ENCODE results near the gene MRPL43.

MRPL43 gene

DNA sequence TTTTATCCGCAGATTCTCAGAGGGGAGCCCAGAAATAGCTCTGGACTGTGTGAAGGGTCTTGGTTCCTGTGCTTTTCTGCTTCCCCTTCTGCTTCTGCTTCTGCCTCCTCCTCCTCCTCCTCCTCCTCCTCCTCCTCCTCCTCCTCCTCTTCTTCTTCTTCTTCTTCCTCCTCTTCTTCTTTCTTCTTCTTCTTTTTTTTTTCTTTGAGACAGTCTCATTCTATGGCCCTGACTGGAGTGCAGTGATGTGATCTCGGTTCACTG lies 32.1 kb upstream of the MRPL43 start:
- FAIRE-seq: no peak

DNA sequence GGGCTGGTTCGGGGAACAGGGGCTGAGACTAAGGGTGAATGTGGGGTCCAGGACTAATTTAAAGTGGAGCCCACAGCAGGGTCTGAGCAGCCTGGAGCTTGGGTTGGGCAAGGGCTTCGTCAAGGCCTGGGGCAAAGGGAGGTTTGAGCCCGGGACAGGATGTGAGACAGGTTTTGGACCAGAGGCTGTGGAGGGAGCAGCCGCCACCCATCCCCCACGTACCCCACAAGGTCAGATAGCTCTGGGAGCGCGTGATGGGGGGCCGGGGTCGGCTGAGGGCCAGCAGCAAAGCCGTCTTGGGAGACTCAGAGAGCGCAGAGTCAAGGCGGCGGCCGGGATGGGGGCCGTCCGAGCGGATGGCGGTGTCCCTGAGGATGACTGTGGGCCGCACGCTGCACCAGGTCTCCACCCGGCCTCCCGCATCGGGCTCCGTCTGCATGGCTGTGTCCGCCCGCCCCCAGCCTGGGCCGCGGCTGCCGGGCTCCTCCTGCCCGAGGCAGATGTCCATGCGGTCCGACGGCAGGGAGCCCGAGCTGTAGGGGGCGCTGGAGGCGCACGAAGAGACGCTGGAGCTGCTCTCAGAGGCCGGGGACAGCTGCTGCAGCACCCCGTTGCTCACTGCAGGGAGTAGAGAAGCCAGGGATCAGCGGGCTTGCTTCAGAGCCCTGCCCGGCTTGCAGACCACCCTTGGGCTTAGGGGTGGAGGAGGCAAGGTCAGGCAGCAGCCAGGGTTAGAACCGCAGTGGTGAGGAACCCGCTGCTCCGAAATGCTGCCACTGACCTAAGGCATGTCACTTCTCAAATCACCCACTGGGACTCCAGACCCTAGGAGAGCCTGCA lies 31.5 kb upstream of the MRPL43 start:
- no peak for FAIRE-seq

DNA sequence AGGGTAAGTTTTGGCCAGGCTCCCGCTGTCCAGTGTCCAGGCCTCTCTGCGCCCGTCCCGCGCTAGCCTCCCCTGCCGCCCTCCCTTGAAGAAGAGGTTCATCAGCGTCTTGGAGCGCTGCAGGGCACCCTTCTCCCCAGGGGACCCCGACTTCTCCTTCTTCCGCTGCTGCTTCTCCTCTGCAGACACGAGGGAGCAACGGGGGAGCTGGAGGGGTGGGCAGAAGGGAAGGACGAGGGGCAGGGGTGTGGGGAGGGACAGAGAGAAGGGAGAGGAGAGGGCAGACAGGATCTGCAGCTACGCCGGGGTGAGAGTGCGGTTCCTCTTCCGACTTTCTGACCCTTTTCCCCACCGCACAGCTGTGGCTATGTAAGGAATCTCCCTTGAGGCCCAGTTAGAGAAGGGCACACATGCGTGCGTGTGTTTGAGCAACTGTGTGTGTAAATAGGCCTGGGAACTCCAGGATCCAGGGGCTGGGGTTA lies 30.9 kb upstream of the MRPL43 start:
- FAIRE-seq: no peak

GRCh38 chr10:101016814-101017213 lies 29.5 kb upstream of the MRPL43 start:
- no peak for FAIRE-seq

GRCh38 chr10:101015582-101015973 lies 28.3 kb upstream of the MRPL43 start:
- FAIRE-seq: no peak

GRCh38 chr10:101014966-101015581 lies 27.8 kb upstream of the MRPL43 start:
- no peak for FAIRE-seq

GRCh38 chr10:101014230-101014884 lies 27.1 kb upstream of the MRPL43 start:
- FAIRE-seq: no peak

GRCh38 chr10:101013365-101013825 lies 26.1 kb upstream of the MRPL43 start:
- FAIRE-seq: no peak

GRCh38 chr10:101012525-101013364 lies 25.4 kb upstream of the MRPL43 start:
- peak; percentile 18 for FAIRE-seq

- no peak for FAIRE-seq
Observed at GRCh38 chr10:101011517-101012423, 24.5 kb upstream of the MRPL43 start.

DNA sequence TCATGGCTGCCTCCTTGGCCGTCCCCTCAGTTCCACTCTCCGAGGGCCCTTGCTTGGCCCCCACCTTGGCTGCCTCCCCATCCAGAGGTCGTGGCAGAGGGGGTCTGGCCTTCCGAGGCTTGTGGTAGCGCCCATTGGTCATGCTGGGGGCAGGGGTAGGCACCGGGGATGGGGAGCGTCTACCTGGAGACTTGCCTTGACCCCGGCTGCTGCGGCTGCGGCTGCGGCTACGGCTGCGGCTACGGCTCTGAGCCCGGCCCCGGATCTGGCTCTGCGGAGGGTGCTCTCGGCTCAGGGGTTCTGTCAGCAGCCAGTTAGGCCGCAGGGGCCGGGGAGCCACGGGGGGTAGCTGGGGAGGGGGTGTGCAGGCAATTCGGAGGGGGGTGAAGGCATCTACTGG lies 23.0 kb upstream of the MRPL43 start:
- FAIRE-seq: no peak

- FAIRE-seq: no peak
Observed at GRCh38 chr10:101008823-101009423, 21.6 kb upstream of the MRPL43 start.

DNA sequence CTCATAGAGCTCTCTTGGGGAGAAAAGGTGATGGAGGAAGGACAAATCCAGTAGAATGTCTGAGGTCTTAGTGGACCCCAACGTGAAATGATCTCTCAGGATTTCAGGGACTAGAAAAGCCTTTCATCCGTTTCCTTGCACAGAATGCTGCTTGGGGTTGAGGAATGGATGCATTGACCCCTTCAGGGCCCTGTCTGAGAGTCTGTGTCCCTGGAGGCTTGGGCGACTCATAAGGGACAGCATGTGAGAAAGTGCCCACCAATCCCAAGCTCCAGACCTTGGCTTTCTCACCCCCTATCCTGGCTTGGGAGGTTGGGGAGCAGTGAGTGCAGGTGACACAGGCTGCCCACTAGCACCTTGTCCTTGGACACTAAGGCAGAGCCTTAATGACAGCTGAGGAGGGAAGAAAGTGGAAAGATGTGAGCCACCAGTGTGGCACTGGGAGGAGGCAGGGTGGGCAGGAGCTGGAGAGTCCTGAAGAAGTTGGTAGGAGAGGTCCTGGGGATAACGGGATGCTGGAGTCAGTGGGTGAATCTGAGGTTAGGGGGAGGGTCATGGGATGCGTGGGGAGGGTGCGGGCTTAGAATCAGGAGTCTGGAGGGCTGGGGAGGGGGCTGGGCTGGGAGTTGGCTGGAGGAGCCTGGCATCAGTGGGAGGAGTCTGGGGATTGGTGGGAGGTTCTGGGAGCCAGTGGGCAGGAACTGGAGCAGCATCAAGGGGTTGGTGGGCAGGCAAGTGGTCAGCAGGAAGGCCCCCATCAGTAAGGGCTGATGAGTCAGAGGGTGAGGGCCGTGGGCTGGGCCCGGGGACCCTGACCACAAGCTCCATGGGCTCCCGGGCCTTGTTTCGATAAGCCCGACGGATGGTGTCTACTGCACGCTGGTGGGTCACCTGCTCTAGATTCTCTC lies 20.9 kb upstream of the MRPL43 start:
- FAIRE-seq: no peak

DNA sequence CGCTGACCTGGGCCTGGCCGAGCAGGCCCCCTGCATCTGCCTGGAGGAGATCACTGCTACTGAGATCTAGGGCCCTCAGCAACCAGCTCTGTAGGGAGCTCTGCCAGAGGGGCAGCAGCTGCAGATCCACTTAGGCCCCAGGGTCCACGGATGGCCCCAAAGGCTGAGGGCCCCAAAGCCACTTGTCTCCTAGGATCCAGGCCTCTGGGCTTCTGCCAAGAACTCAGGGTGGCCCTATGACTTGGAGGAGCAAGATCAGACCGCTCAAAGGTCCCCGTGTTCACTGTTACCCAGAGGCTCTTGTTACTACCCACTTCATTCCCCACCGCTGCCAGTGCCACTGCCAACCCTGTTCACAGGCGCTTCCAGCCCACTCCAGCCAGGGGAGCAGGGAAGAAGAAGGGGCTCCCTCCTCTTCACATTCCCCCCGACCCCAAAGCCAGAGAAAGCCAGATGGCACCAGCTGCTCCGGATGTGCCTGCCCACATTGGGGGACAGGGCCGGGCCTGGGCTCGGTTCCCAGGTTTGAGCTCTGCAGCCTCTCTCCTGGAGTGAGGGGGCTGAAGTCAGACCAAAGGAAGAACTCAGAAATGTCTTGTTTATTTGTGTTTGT lies 19.9 kb upstream of the MRPL43 start:
- FAIRE-seq: no peak

DNA sequence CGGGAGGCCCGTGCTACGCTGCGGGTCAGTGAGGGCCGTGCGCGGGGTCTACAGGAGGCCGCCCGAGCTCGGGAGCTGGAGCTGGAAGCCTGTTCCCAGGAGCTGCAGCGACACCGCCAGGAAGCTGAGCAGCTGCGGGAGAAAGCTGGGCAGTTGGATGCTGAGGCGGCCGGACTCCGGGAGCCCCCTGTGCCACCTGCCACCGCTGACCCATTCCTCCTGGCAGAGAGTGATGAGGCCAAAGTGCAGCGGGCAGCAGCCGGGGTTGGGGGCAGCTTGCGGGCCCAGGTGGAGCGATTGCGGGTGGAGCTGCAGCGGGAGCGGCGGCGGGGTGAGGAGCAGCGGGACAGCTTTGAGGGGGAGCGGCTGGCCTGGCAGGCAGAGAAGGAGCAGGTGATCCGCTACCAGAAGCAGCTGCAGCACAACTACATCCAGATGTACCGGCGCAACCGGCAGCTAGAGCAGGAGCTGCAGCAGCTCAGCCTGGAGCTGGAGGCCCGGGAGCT lies 19.3 kb upstream of the MRPL43 start:
- no peak for FAIRE-seq

DNA sequence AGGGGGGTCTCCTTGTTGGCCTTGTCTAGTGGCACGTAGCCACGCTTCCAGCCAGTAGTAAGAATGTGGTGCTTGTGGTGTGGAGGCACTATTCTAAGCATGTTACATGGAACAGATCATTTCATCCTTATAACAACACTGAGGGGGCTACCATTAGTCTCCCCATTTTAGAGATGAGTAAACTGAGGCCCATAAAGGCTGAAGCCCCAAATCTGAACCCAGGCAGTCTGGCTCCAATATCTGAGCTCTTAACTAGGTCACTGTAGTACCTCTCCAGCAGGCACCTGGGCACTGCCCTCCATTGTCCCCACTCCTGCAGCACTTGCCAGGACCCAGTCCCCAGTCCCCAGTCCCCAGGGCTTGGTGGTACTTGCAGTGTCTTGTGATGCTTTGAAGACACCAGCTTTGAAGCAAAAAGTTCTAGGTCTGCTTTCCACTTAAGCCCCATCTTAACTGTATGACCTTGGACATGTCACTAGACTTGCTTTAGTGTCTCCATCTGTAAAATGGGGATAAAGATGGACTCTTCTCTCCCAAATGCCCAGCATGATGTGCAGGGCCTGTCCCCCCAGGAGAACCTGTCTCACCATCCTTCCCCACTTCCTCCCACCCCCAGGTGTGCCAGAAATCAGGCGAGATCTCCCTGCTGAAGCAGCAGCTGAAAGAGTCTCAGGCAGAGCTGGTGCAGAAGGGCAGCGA lies 18.7 kb upstream of the MRPL43 start:
- no peak for FAIRE-seq

GRCh38 chr10:101005361-101005760 lies 18.1 kb upstream of the MRPL43 start:
- no peak for FAIRE-seq

GRCh38 chr10:101003639-101004206 lies 16.4 kb upstream of the MRPL43 start:
- no peak for FAIRE-seq

DNA sequence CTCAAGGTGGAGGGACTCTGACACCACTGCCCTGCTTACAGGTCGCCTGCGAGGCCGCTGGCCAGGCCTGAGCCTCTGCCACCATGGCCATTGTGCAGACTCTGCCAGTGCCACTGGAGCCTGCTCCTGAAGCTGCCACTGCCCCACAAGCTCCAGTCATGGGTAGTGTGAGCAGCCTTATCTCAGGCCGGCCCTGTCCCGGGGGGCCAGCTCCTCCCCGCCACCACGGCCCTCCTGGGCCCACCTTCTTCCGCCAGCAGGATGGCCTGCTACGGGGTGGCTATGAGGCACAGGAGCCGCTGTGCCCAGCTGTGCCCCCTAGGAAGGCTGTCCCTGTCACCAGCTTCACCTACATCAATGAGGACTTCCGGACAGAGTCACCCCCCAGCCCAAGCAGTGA lies 15.2 kb upstream of the MRPL43 start:
- no peak for FAIRE-seq

Measured in endometrium (tissue), 2 donors.